Dermis microvascular lymphatic vessel endothelial cell (primary cell): ENCODE data around the gene KLC1. TPM values are rescaled to one million over a fixed set of nuclear protein-coding genes. Genes with fewer than 3 reads are reported as not detected.
"Not testable (repeated sequence)": the region's sequence is repeated elsewhere in the genome, so short reads cannot be mapped to it uniquely, and the experiment has no call there.

Experiments used
- DNase-seq, 2 donors: peaks; one replicate each; pipeline versions ENCODE4 v3.0.0 to v3.0.0-alpha.2; 2010; ENCODE audit warnings: low read depth in 2 of 2
- total RNA-seq: library from RNA; depleted of rRNA; stranded (reverse); fragments of >200 nt; gene quantifications from 2 replicates; pipeline ENCODE4 v1.2.1, GENCODE V29; 2014

KLC1 gene
- total RNA-seq, 1 donor from 2014 or later: 114 TPM

GRCh38 chr14:103625356-103626095 is 3.5 kb upstream of the KLC1 start:
- DNase-seq: no peak

GRCh38 chr14:103626146-103626850 is 2.7 kb upstream of the KLC1 start:
- DNase-seq: no peak

GRCh38 chr14:103627073-103628025 is 1.7 kb upstream of the KLC1 start:
- no peak for DNase-seq

- peak in 1 of 2 donors; percentile 74 for DNase-seq
Observed at GRCh38 chr14:103628221-103628683, 759 bp upstream of the KLC1 start.

- peak in 1 of 2 donors; percentile 47 for DNase-seq
Observed at GRCh38 chr14:103629503-103630121, 601 bp downstream of the KLC1 start.

- no peak for DNase-seq
Observed at GRCh38 chr14:103630364-103631108, 1.5 kb downstream of the KLC1 start.

- no peak for DNase-seq
Observed at GRCh38 chr14:103633391-103633790, 4.4 kb downstream of the KLC1 start.

- DNase-seq: no peak
Observed at GRCh38 chr14:103634156-103634555, 5.1 kb downstream of the KLC1 start.

GRCh38 chr14:103638594-103638993 is 9.6 kb downstream of the KLC1 start:
- DNase-seq: no peak

GRCh38 chr14:103641161-103641560 is 12.2 kb downstream of the KLC1 start:
- no peak for DNase-seq

- no peak for DNase-seq
Observed at GRCh38 chr14:103646189-103646588, 17.2 kb downstream of the KLC1 start.

GRCh38 chr14:103649001-103649400 is 20.0 kb downstream of the KLC1 start:
- no peak for DNase-seq

GRCh38 chr14:103650213-103650612 is 21.2 kb downstream of the KLC1 start:
- DNase-seq: no peak

GRCh38 chr14:103651585-103651984 is 22.6 kb downstream of the KLC1 start:
- no peak for DNase-seq

GRCh38 chr14:103652806-103653205 is 23.8 kb downstream of the KLC1 start:
- DNase-seq: no peak

- DNase-seq: not testable (repeated sequence)
Observed at GRCh38 chr14:103653336-103653735, 24.3 kb downstream of the KLC1 start.

- DNase-seq: no peak
Observed at GRCh38 chr14:103653805-103654204, 24.8 kb downstream of the KLC1 start.

GRCh38 chr14:103654619-103655018 is 25.6 kb downstream of the KLC1 start:
- no peak for DNase-seq

- no peak for DNase-seq
Observed at GRCh38 chr14:103656031-103656755, 27.2 kb downstream of the KLC1 start.

- no peak for DNase-seq
Observed at GRCh38 chr14:103656756-103657133, 27.7 kb downstream of the KLC1 start.
